ENCODE measurements around the gene IQCF2. TPM values are rescaled to one million over a fixed set of nuclear protein-coding genes. Genes with fewer than 3 reads are reported as not detected.

IQCF2 gene
- total RNA-seq, 4 donors from 2014 or later, result not detected

GRCh38 chr3:51875501-51875900 lies 14.1 kb downstream of the IQCF2 start, which contains the start of gene IQCF5:
Gene IQCF5, minus strand, starts transcription at chr3:51875601. Its CDS starts 70 bp downstream, at chr3:51875531.
- H3K9me3 ChIP-seq, result no peaks in the 10 kb centered on the region
- H3K36me3 ChIP-seq, result no peaks in the 10 kb centered on the region
- 82 to 92% methylated on average over 4 of the region's 4 CpGs for WGBS, 2 donors
- intact Hi-C loops (cut with DNase I), result no loop called here
- no peaks in the 10 kb centered on the region for H3K4me1 ChIP-seq
- no peaks in the 10 kb centered on the region for H3K27me3 ChIP-seq
- no peak within 1 kb of the TSS for H3K4me3 ChIP-seq (replicated peaks in 1 of 3)
- TF ChIP-seq POLR2A (IDR thresholded peaks at IDR 0.05) (no peak), CTCF (IDR thresholded peaks at IDR 0.05) (no peak)
- DNase-seq, result no peak
- no peak within 1 kb of the TSS for H3K27ac ChIP-seq

DNA sequence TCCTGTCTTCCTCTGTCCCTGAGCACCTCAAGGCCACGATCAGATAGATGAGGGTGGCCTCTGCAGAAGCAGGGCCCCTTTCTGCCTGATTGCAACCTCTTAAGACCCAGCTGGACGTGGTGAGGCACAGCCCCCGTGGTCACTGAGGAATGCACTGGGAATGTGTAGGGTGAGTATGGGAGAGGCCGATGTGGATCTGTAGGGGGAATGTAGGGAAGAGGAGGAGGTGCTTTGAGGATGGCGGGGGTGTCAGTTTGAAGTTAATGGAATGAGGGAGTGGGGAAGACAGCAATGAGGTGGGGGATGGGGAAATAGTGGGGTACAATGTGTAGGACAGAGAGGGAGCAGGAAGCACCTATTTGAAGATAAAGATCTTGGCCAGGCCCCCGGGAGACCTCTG lies 14.8 kb downstream of the IQCF2 start:
- Histone ChIP-seq H3K36me3 (no peaks in the 10 kb centered on the region), H3K4me1 (no peaks in the 10 kb centered on the region), H3K9me3 (no peaks in the 10 kb centered on the region), H3K27ac (no peak overlapping the region), H3K27me3 (no peaks in the 10 kb centered on the region), H3K4me3 (replicated peaks in 1 of 3) (no peak overlapping the region)
- 49 to 54% methylated on average over 6 of the region's 6 CpGs for WGBS, 2 donors
- no peak for DNase-seq
- TF ChIP-seq CTCF (IDR thresholded peaks at IDR 0.05), result no peak
- intact Hi-C loops (cut with DNase I), result no loop called here

DNA sequence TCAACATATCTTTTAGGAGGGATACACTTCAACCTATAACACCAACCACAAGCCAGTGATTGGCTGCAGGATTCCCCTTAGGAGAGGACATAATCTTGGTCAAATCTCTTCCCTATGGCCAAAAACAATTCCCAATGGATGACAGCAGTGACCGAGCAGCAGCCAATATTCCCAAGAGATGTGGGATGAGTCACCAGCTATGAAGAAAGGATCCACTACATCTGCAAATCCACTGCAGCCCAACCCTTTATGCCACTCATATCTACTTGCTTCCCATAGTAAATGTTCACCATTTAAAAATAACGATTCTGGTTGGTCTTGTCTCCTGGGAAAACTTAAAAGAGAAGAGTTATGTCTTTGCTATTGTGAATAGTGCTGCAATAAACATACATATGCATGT lies 18.5 kb downstream of the IQCF2 start:
- no peaks in the 10 kb centered on the region for H3K27me3 ChIP-seq
- 36 to 42% methylated on average over 2 of the region's 2 CpGs for WGBS, 2 donors
- H3K4me3 ChIP-seq (replicated peaks in 1 of 3), result no peak overlapping the region
- H3K9me3 ChIP-seq, result no peaks in the 10 kb centered on the region
- TF ChIP-seq POLR2A (IDR thresholded peaks at IDR 0.05) (no peak), CTCF (IDR thresholded peaks at IDR 0.05) (no peak)
- no peak for DNase-seq
- H3K27ac ChIP-seq, result no peak overlapping the region
- no peaks in the 10 kb centered on the region for H3K4me1 ChIP-seq
- intact Hi-C loops (cut with DNase I), result no loop called here
- H3K36me3 ChIP-seq, result no peaks in the 10 kb centered on the region

DNA sequence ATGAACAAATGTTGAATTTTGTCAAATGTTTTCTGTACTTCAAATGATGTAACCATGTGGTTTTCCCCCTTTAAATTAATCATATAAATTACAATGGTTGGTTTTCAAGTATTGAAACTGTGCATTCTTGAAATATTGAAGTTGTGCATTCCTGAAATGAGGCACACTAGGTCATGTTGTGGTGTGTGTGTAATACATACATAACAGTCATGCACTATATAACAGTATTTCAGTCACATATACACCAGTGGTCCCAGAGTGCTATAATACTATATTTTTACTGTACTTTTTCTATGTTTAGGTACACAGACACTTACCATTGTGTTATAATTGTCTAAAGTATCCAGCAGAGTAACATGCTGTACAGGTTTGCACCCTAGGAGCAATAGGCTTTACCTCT lies 25.0 kb downstream of the IQCF2 start:
- intact Hi-C loops (cut with DNase I), result no loop called here
- no peaks in the 10 kb centered on the region for H3K27me3 ChIP-seq
- no peaks in the 10 kb centered on the region for H3K4me1 ChIP-seq
- H3K4me3 ChIP-seq (replicated peaks in 1 of 3), result no peak overlapping the region
- no peak for TF ChIP-seq CTCF (IDR thresholded peaks at IDR 0.05)
- no peak for TF ChIP-seq POLR2A (IDR thresholded peaks at IDR 0.05)
- H3K27ac ChIP-seq, result no peak overlapping the region
- DNase-seq, result no peak
- no peaks in the 10 kb centered on the region for H3K9me3 ChIP-seq
- H3K36me3 ChIP-seq, result no peaks in the 10 kb centered on the region

DNA sequence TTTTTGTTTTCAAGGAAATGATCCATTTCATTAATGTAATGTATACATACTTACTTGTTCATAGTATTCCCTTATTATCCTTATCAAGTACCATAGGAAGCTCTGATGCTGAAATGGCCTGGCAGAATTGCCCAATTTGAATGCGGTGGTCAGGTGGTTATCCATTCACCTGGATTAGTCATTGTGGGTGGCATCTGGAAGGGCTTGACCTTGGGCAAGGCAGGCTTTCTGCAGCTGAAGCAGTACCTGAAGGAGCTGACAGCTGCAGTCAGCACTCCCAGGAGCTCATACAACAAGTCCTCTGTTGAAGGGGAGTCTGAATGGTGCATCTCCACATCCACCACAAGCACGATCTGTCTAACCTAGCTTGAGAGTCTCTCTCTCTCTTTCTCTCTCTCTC lies 26.2 kb downstream of the IQCF2 start:
- H3K4me3 ChIP-seq (replicated peaks in 1 of 3), result no peak overlapping the region
- no peaks in the 10 kb centered on the region for H3K9me3 ChIP-seq
- DNase-seq, result no peak
- H3K27ac ChIP-seq, result no peak overlapping the region
- H3K4me1 ChIP-seq, result no peaks in the 10 kb centered on the region
- 94 to 97% methylated on average over 2 of the region's 2 CpGs for WGBS, 2 donors
- H3K27me3 ChIP-seq, result no peaks in the 10 kb centered on the region
- no peak for TF ChIP-seq CTCF (IDR thresholded peaks at IDR 0.05)
- no peak for TF ChIP-seq POLR2A (IDR thresholded peaks at IDR 0.05)
- H3K36me3 ChIP-seq, result no peaks in the 10 kb centered on the region
- intact Hi-C loops (cut with DNase I), result no loop called here
